ENCODE measurements around the gene EN1. TPM values are rescaled to one million over a fixed set of nuclear protein-coding genes. Genes with fewer than 3 reads are reported as not detected.

Gene EN1
- total and polyA plus RNA-seq, 7 donors, result 0.70 to 9.5 (median 1.1) TPM

- no peak for ATAC-seq
- intact Hi-C loops (cut with DNase I), result loop anchor here in 1 of 2 donors (5.0 kb wide), 1 partner anchor 627 kb away; no protein-coding TSS in a partner anchor
- TF ChIP-seq CTCF (IDR thresholded peaks at IDR 0.05), result no peak
- Histone ChIP-seq H3K27ac (no peak overlapping the region), H3K27me3 (ENCODE audit: insufficient read depth in 3 of 3, low read length in 2 of 3) (peaks cover 0 to 83% (median 30%) of the 10 kb centered on the region in 3 donors), H3K4me3 (no peak overlapping the region), H3K9me3 (no peaks in the 10 kb centered on the region), H3K4me1 (no peaks in the 10 kb centered on the region), H3K36me3 (ENCODE audit: insufficient read depth in 1 of 2, low read depth in 1 of 2) (no peaks in the 10 kb centered on the region)
- DNase-seq, result no peak
- WGBS, 3 donors, result 20 to 41% (median 27%) methylated on average over 52 of the region's 52 CpGs
Observed at GRCh38 chr2:118849226-118850167, 2.0 kb upstream of the EN1 start.

- TF ChIP-seq CTCF (IDR thresholded peaks at IDR 0.05), result no peak
- Histone ChIP-seq H3K9me3 (no peaks in the 10 kb centered on the region), H3K4me3 (peak overlapping the region; percentile 67), H3K27me3 (ENCODE audit: insufficient read depth in 3 of 3, low read length in 2 of 3) (peaks cover 0 to 83% (median 33%) of the 10 kb centered on the region in 3 donors), H3K27ac (no peak overlapping the region), H3K36me3 (ENCODE audit: insufficient read depth in 1 of 2, low read depth in 1 of 2) (no peaks in the 10 kb centered on the region), H3K4me1 (no peaks in the 10 kb centered on the region)
- intact Hi-C loops (cut with DNase I), result no loop called here
- DNase-seq (peak in 1 of 2 donors; percentile 46), ATAC-seq (peak in 3 of 4 donors; percentile 10 to 46 (median 25))
- 21 to 38% (median 36%) methylated on average over 46 of the region's 46 CpGs for WGBS, 3 donors
Observed at GRCh38 chr2:118848381-118849225, 1.2 kb upstream of the EN1 start.

- WGBS, 3 donors, result 0 to 3% (median 1%) methylated on average over 30 to 35 of the region's 35 CpGs
- Histone ChIP-seq H3K4me1 (no peaks in the 10 kb centered on the region), H3K27ac (peak overlapping the region; percentile 61)
Observed at GRCh38 chr2:118847762-118848172, 319 bp upstream of the EN1 start.

More at GRCh38 chr2:118847762-118848172, 319 bp upstream of the EN1 start:
- ATAC-seq, result peak; percentile 80 to 89 (median 85)
- Histone ChIP-seq H3K36me3 (ENCODE audit: insufficient read depth in 1 of 2, low read depth in 1 of 2) (no peaks in the 10 kb centered on the region), H3K4me3 (peak overlapping the region; percentile 67), H3K27me3 (ENCODE audit: insufficient read depth in 3 of 3, low read length in 2 of 3) (peaks cover 0 to 80% (median 35%) of the 10 kb centered on the region in 3 donors), H3K9me3 (no peaks in the 10 kb centered on the region)
- DNase-seq, result peak; percentile 85 to 91
- no peak for TF ChIP-seq CTCF (IDR thresholded peaks at IDR 0.05)
- intact Hi-C loops (cut with DNase I), result no loop called here

Data from psoas muscle (tissue), 8 donors.